HFF-Myc (cell line): ENCODE data around the gene GABRB1.

Experiments used
- DNase-seq: peaks from one replicate; pipeline ENCODE4 v3.0.0-alpha.2; 2011; ENCODE audit warnings: low read depth; ENCODE audit errors: extremely low read depth
- H3K4me3 ChIP-seq: replicated peaks from 2 replicates; pipeline ENCODE4 v1.5.1; 2011; ENCODE audit warnings: low read depth, mild to moderate bottlenecking, control low read depth, low read length
- TF ChIP-seq, protein P1 (sequence below): IDR thresholded peaks from 2 replicates; pipeline ENCODE4 v1.5.1; 2012; ENCODE audit warnings: mild to moderate bottlenecking, low read depth, low read length, control low read depth; ENCODE audit errors: missing control alignments

GABRB1 gene

DNA sequence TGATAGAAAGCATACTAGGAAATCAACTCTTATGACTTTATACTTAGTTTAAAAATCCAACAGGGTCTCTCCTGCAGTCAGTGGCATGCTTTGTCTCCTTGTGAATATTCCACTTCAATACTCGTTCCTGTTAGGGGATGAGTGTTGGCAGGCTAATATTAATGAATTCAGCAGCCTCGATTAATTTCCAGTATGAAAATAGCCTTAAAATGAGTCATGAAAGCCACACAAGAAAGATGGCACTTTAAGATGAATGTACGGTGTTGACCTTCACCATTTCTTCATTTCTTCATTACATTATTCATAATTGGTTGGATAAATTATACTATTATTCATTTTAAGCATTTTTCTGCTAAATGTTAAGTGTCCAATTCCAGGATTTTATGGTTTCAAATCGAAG is 29.2 kb downstream of the GABRB1 start:
- no peak overlapping the region for H3K4me3 ChIP-seq
- TF ChIP-seq, protein P1, sequence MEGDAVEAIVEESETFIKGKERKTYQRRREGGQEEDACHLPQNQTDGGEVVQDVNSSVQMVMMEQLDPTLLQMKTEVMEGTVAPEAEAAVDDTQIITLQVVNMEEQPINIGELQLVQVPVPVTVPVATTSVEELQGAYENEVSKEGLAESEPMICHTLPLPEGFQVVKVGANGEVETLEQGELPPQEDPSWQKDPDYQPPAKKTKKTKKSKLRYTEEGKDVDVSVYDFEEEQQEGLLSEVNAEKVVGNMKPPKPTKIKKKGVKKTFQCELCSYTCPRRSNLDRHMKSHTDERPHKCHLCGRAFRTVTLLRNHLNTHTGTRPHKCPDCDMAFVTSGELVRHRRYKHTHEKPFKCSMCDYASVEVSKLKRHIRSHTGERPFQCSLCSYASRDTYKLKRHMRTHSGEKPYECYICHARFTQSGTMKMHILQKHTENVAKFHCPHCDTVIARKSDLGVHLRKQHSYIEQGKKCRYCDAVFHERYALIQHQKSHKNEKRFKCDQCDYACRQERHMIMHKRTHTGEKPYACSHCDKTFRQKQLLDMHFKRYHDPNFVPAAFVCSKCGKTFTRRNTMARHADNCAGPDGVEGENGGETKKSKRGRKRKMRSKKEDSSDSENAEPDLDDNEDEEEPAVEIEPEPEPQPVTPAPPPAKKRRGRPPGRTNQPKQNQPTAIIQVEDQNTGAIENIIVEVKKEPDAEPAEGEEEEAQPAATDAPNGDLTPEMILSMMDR, result no peak
- DNase-seq, result no peak

DNA sequence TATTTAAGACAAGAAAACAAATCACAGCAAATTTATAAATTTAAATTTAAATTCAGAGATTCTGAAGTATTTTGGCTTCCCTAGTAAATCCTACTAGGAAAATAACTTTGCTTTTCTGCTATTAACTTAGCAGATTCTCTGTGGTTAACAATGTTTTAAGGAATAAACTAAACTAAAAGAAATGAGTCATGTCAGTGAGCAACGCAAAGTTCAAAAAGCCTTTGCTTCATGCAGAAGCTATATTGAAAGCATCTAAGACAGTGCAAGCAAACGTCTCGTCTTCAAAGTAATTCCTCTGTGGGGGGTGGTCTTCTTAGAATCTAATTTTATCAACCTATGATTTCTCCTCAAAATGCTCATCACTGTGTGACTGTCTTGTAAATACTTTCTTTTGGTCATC is 30.1 kb downstream of the GABRB1 start:
- TF ChIP-seq, protein P1, result no peak
- no peak overlapping the region for H3K4me3 ChIP-seq

DNA sequence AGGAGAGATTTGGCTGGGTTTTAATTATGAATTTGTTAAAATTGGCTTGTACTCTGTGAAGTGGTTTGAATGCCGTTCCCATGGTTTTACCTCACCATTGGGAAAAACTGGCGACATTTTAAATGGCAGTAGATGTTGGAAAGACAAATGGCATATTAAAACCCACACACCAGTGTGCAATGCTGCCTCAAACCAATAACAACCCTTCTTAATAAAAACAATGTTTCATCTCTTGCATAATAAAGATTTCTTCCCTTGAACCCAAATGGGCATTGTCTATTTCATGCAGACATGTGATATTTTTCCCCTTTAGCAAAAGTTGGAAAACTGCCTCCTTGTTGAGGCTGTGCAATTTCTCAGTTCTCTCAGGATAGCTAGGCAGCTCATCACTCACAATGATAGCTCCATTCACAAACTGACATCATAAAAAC is 33.7 kb downstream of the GABRB1 start:
- TF ChIP-seq, protein P1, result no peak
- H3K4me3 ChIP-seq, result no peak overlapping the region
- DNase-seq, result no peak

More for the DNA sequence above, 30.1 kb downstream of the GABRB1 start:
- no peak for DNase-seq

DNA sequence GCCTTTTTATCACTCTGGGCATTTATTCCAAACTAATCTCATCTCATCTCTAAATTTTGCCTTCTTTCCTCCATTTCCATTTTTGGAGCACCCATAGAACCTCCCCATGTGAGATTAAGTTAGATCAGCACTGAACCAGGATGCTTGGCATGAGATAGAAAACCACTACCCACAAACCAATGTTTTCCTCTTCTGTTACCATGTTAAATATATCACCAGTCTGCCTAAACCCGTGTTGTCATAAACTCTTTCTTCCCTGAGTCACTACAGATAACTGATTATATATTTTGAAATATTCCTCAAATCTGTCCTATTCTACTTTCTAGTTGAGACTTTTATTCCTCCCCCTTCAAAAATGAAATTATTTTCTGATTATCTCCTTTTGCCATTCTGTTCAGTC is 37.6 kb downstream of the GABRB1 start:
- TF ChIP-seq, protein P1, result no peak
- H3K4me3 ChIP-seq, result no peak overlapping the region
- DNase-seq, result no peak

DNA sequence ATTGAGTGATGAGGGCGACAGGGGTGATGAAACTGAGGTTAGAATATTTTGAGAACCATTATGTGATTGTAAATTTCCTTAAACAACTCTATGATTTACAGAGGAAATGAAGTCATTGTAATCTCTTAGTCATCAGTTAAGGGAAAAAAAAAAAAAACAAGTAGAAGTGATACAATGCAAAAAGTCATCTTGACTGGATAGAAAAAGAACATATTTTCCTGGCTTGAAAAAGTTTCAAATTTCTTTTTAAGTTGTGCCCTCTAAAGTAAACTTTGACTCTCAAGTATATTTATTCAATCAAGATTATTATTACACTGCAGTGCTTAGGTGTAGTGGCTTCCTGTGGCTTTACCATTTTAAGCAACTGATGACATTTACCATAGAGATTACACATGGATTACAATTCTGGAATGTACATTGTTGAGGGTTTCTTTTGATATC is 40.6 kb downstream of the GABRB1 start:
- no peak overlapping the region for H3K4me3 ChIP-seq
- DNase-seq, result peak; percentile 31
- TF ChIP-seq, protein P1, result no peak

DNA sequence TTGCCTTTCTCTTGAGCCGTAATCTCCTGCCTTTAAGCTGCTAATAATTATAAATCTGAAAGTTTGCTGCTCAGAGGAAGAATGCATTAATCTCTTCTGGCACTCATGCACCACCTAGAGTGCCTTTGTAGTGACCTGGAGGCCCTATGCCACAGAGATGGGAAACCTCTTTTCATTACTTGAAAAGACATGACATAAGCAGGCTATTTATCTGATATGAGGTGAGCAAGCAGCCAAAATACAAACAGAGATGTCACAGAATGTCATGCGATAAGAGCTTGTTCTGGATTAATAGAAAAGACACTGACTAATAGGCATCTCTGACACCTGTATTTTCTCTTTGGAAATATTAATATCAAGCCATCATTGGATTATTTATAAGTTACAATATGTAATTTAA is 42.3 kb downstream of the GABRB1 start:
- TF ChIP-seq, protein P1, result no peak
- no peak for DNase-seq
- H3K4me3 ChIP-seq, result no peak overlapping the region

DNA sequence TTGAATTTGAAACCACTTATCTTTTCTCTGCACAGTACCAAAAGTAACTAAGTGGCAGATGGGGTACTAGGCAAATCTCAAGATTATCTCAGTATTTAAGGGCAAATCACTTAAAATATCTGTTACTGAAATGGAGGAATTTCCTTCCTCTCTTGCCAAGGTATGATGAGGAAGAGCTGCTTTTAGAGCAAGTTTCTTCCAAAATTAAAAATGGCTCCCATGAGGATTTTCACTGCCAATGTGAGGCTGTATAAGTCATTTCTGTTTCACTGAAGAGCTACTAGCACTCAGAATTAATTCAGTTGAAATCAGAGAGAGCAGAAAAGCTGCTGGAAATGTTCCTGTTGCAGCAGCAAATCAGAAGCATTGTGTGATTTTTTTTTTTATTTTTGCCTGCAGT is 43.4 kb downstream of the GABRB1 start:
- no peak overlapping the region for H3K4me3 ChIP-seq
- DNase-seq, result no peak
- TF ChIP-seq, protein P1, result no peak
